ENCODE measurements around the gene SGCA. TPM values are rescaled to one million over a fixed set of nuclear protein-coding genes. Genes with fewer than 3 reads are reported as not detected.

Gene SGCA
- total and polyA plus RNA-seq, 9 of the 15 experiments (the other 6 are each of a cell fraction or from before 2014, with no cell fraction given): not detected

DNA sequence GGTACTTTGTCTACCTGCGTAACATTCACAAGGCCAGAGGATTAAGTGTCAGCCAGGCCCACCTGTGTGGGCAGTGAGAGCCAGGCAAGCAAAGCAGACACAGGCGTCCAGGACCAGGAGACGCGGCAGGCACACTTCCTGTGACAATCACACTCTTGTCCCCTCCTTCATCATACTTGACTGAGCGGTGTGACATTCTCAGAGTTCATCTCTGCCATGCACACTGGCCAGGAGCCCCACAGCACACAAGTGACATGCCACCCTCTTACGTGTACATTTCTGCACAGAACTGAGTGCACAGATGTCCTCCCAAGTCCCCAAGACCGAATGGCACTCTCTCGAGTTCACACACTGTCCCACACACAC, 24.1 kb upstream of the SGCA start:
- POLR2A ChIA-PET: interaction anchor here (0.6 kb wide), 3 partner anchors 11 to 13 kb away, joined by 3 read pairs; no protein-coding TSS in a partner anchor
- H3K9me3 ChIP-seq (replicated peaks; ENCODE audit: control insufficient read depth, insufficient read depth, low read depth, low read length): no peaks in the 10 kb centered on the region
- no peak overlapping the region for H3K27ac ChIP-seq (ENCODE audit: extremely low read depth, low read depth, low read length)
- DNase-seq (ENCODE audit: extremely low read depth in 1 of 4, low spot score in 3 of 4) (no peak), FAIRE-seq (no peak), ATAC-seq (no peak)
- no peak overlapping the region; a peak in 1 of 4 replicates for H3K9ac ChIP-seq (ENCODE audit: insufficient read depth in 1 of 2, low read depth in 2 of 2, low read length in 2 of 2)
- H3K4me2 ChIP-seq (ENCODE audit: insufficient read depth, low read length): no peak overlapping the region
- CTCF ChIA-PET (ENCODE audit: low intra/inter-chr PET ratio): no interaction called here
- H3K4me3 ChIP-seq: no peak overlapping the region
- H3K4me1 ChIP-seq (replicated peaks in 1 of 2; ENCODE audit: control insufficient read depth in 2 of 2, insufficient read depth in 2 of 2, low read length in 2 of 2): peaks cover 15 to 33% of the 10 kb centered on the region in 2 experiments; a peak in 4 of 5 replicates
- no TSS peak for BruUV-seq (replicated peaks)
- peaks cover 17% of the 10 kb centered on the region for H3K9me1 ChIP-seq (ENCODE audit: control insufficient read depth, insufficient read depth, low read length)
- no peak overlapping the region for H2AFZ ChIP-seq (ENCODE audit: low read depth, low read length)
- no peaks in the 10 kb centered on the region for H3K27me3 ChIP-seq (ENCODE audit: control insufficient read depth in 2 of 2, insufficient read depth in 2 of 2, low read length in 2 of 2)
- 83% methylated on average over 8 of the region's 8 CpGs for WGBS (ENCODE audit: insufficient coverage, low coverage, missing lambda C conversion rate)
- H4K20me1 ChIP-seq (replicated peaks; ENCODE audit: control insufficient read depth, insufficient read depth, low read length): peaks cover 12% of the 10 kb centered on the region
- intact Hi-C loops (cut with micrococcal nuclease): loop anchor here (2.0 kb wide), 1 partner anchor 19 kb away; no protein-coding TSS in a partner anchor
- in situ Hi-C loops (cut with MboI): no loop called here
- peaks cover 44% of the 10 kb centered on the region for H3K79me2 ChIP-seq (ENCODE audit: control insufficient read depth, insufficient read depth, low read length)
- peaks cover 97% of the 10 kb centered on the region for H3K36me3 ChIP-seq (ENCODE audit: control insufficient read depth, insufficient read depth, low read length)
- no peak for TF ChIP-seq JUN (IDR thresholded peaks at IDR 0.05; ENCODE audit: borderline replicate concordance, low read depth, low read length)
- TF ChIP-seq JUN (CRISPR knock-in tag; IDR thresholded peaks at IDR 0.05; ENCODE audit: borderline replicate concordance): no peak
- no peak for TF ChIP-seq TCF3 (CRISPR knock-in tag; IDR thresholded peaks at IDR 0.05)
- TF ChIP-seq, protein P1, sequence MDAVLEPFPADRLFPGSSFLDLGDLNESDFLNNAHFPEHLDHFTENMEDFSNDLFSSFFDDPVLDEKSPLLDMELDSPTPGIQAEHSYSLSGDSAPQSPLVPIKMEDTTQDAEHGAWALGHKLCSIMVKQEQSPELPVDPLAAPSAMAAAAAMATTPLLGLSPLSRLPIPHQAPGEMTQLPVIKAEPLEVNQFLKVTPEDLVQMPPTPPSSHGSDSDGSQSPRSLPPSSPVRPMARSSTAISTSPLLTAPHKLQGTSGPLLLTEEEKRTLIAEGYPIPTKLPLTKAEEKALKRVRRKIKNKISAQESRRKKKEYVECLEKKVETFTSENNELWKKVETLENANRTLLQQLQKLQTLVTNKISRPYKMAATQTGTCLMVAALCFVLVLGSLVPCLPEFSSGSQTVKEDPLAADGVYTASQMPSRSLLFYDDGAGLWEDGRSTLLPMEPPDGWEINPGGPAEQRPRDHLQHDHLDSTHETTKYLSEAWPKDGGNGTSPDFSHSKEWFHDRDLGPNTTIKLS (IDR thresholded peaks at IDR 0.05; ENCODE audit: borderline replicate concordance, low read depth): no peak
- no peak for TF ChIP-seq BHLHE40 (IDR thresholded peaks at IDR 0.05; ENCODE audit: low read length)
- TF ChIP-seq, protein P2, sequence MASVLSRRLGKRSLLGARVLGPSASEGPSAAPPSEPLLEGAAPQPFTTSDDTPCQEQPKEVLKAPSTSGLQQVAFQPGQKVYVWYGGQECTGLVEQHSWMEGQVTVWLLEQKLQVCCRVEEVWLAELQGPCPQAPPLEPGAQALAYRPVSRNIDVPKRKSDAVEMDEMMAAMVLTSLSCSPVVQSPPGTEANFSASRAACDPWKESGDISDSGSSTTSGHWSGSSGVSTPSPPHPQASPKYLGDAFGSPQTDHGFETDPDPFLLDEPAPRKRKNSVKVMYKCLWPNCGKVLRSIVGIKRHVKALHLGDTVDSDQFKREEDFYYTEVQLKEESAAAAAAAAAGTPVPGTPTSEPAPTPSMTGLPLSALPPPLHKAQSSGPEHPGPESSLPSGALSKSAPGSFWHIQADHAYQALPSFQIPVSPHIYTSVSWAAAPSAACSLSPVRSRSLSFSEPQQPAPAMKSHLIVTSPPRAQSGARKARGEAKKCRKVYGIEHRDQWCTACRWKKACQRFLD (CRISPR knock-in tag; IDR thresholded peaks at IDR 0.05): no peak
- TF ChIP-seq MCM3 (IDR thresholded peaks at IDR 0.05): no peak
- TF ChIP-seq, protein P3, sequence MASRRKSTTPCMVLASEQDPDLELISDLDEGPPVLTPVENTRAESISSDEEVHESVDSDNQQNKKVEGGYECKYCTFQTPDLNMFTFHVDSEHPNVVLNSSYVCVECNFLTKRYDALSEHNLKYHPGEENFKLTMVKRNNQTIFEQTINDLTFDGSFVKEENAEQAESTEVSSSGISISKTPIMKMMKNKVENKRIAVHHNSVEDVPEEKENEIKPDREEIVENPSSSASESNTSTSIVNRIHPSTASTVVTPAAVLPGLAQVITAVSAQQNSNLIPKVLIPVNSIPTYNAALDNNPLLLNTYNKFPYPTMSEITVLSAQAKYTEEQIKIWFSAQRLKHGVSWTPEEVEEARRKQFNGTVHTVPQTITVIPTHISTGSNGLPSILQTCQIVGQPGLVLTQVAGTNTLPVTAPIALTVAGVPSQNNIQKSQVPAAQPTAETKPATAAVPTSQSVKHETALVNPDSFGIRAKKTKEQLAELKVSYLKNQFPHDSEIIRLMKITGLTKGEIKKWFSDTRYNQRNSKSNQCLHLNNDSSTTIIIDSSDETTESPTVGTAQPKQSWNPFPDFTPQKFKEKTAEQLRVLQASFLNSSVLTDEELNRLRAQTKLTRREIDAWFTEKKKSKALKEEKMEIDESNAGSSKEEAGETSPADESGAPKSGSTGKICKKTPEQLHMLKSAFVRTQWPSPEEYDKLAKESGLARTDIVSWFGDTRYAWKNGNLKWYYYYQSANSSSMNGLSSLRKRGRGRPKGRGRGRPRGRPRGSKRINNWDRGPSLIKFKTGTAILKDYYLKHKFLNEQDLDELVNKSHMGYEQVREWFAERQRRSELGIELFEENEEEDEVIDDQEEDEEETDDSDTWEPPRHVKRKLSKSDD (conservative IDR thresholded peaks at IDR 0.05; ENCODE audit: low read length): no peak
- TF ChIP-seq, protein P4, sequence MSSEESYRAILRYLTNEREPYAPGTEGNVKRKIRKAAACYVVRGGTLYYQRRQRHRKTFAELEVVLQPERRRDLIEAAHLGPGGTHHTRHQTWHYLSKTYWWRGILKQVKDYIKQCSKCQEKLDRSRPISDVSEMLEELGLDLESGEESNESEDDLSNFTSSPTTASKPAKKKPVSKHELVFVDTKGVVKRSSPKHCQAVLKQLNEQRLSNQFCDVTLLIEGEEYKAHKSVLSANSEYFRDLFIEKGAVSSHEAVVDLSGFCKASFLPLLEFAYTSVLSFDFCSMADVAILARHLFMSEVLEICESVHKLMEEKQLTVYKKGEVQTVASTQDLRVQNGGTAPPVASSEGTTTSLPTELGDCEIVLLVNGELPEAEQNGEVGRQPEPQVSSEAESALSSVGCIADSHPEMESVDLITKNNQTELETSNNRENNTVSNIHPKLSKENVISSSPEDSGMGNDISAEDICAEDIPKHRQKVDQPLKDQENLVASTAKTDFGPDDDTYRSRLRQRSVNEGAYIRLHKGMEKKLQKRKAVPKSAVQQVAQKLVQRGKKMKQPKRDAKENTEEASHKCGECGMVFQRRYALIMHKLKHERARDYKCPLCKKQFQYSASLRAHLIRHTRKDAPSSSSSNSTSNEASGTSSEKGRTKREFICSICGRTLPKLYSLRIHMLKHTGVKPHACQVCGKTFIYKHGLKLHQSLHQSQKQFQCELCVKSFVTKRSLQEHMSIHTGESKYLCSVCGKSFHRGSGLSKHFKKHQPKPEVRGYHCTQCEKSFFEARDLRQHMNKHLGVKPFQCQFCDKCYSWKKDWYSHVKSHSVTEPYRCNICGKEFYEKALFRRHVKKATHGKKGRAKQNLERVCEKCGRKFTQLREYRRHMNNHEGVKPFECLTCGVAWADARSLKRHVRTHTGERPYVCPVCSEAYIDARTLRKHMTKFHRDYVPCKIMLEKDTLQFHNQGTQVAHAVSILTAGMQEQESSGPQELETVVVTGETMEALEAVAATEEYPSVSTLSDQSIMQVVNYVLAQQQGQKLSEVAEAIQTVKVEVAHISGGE (CRISPR knock-in tag; IDR thresholded peaks at IDR 0.05): no peak
- no peak for TF ChIP-seq CXXC5 (CRISPR knock-in tag; IDR thresholded peaks at IDR 0.05)
